Suprapubic skin (tissue), 4 donors: Measurements from ENCODE around the gene HLCS. TPM values are rescaled to one million over a fixed set of nuclear protein-coding genes. Genes with fewer than 3 reads are reported as not detected.

Experiments
- DNase-seq, 2 donors: peaks; one replicate each; pipeline ENCODE4 v3.0.0-alpha.2; 2019; ENCODE audit warnings: low spot score in 2 of 2
- H3K27ac ChIP-seq: fragments of 200-600 bp; sonication (generic); one replicate; pipeline ENCODE4 v1.5.1; 2019
- H3K27me3 ChIP-seq: fragments of 200-600 bp; sonication (generic); one replicate; pipeline ENCODE4 v1.5.1; 2019
- H3K36me3 ChIP-seq: fragments of 200-600 bp; sonication (generic); one replicate; pipeline ENCODE4 v1.5.1; 2019
- H3K4me1 ChIP-seq: fragments of 200-600 bp; sonication (generic); one replicate; pipeline ENCODE4 v1.5.1; 2019
- H3K4me3 ChIP-seq: fragments of 200-600 bp; sonication (generic); one replicate; pipeline ENCODE4 v1.5.1; 2019; ENCODE audit warnings: mild to moderate bottlenecking
- H3K9me3 ChIP-seq: fragments of 200-600 bp; sonication (generic); one replicate; pipeline ENCODE4 v1.5.1; 2019
- CTCF ChIP-seq, 2 donors: fragments of 200-600 bp in 1 of 2; fragments of 450-650 bp in 1 of 2; sonication (generic) in 1 of 2; IDR thresholded peaks; one replicate each; pipeline ENCODE4 v1.5.1; 2016 to 2019; ENCODE audit warnings: antibody characterized with exemption in 2 of 2, mild to moderate bottlenecking in 1 of 2, moderate library complexity in 1 of 2
- EP300 ChIP-seq: sonication (generic); formaldehyde crosslinking; IDR thresholded peaks from one replicate; pipeline ENCODE4 v1.6.1; 2017; ENCODE audit warnings: antibody characterized with exemption
- POLR2A ChIP-seq, 2 donors: fragments of 450-650 bp; IDR thresholded peaks; one replicate each; pipeline ENCODE4 v1.6.1; 2017; ENCODE audit warnings: antibody characterized with exemption in 2 of 2, mild to moderate bottlenecking in 2 of 2, moderate library complexity in 2 of 2
- POLR2AphosphoS5 ChIP-seq, 3 donors: sonication (generic); formaldehyde crosslinking; IDR thresholded peaks; one replicate each; pipeline ENCODE4 v1.6.1; 2017; ENCODE audit warnings: antibody characterized with exemption in 3 of 3
- WGBS: methylation state at CpG from one replicate; pipeline ENCODE4 v1.1.5; 2018; 5-methylcytosine and 5-hydroxymethylcytosine counted together
- total RNA-seq, 4 donors: library from RNA; depleted of rRNA; stranded (reverse); fragments of >200 nt; gene quantifications; one replicate each; pipeline ENCODE4 v1.1.0, GENCODE V29; 2016

HLCS gene
- total RNA-seq, 4 donors from 2014 or later = 8.4 to 16.1 (median 11.5) TPM

- H3K36me3 ChIP-seq = peaks cover 13% of the 10 kb centered on the region
- peaks cover 5% of the 10 kb centered on the region for H3K4me1 ChIP-seq
- H3K4me3 ChIP-seq = no peak overlapping the region
- no peak for TF ChIP-seq CTCF (IDR thresholded peaks at IDR 0.05)
- no peak for TF ChIP-seq POLR2A (IDR thresholded peaks at IDR 0.05)
- TF ChIP-seq EP300 = no peak
- no peak for TF ChIP-seq POLR2AphosphoS5 (IDR thresholded peaks at IDR 0.05)
- no peaks in the 10 kb centered on the region for H3K27me3 ChIP-seq
- DNase-seq = no peak
- H3K27ac ChIP-seq = no peak overlapping the region
- H3K9me3 ChIP-seq = no peaks in the 10 kb centered on the region
- WGBS = 79% methylated on average over 8 of the region's 8 CpGs
These were observed 1.4 kb downstream of the HLCS start for GRCh38 chr21:36964827-36965719.

- no peak for DNase-seq
- Histone ChIP-seq H3K27me3 (no peaks in the 10 kb centered on the region), H3K36me3 (peaks cover 14% of the 10 kb centered on the region), H3K4me1 (peaks cover 5% of the 10 kb centered on the region), H3K27ac (no peak overlapping the region), H3K4me3 (no peak overlapping the region), H3K9me3 (no peaks in the 10 kb centered on the region)
- no peak for TF ChIP-seq POLR2A (IDR thresholded peaks at IDR 0.05)
- TF ChIP-seq CTCF (IDR thresholded peaks at IDR 0.05) = no peak
- no peak for TF ChIP-seq EP300
- TF ChIP-seq POLR2AphosphoS5 (IDR thresholded peaks at IDR 0.05) = no peak
- 92% methylated on average over 4 of the region's 4 CpGs for WGBS
These were observed 2.1 kb downstream of the HLCS start for GRCh38 chr21:36964398-36964797.

GRCh38 chr21:36962098-36962780 is 4.2 kb downstream of the HLCS start:
- 90% methylated on average over 11 of the region's 11 CpGs for WGBS

GRCh38 chr21:36960676-36961284 is 5.7 kb downstream of the HLCS start:
- WGBS = 91% methylated on average over 8 of the region's 8 CpGs
- peaks cover 23% of the 10 kb centered on the region for H3K36me3 ChIP-seq
- TF ChIP-seq POLR2A (IDR thresholded peaks at IDR 0.05) (no peak), CTCF (IDR thresholded peaks at IDR 0.05) (no peak), POLR2AphosphoS5 (IDR thresholded peaks at IDR 0.05) (no peak), EP300 (no peak)

More at GRCh38 chr21:36962098-36962780, 4.2 kb downstream of the HLCS start:
- no peak overlapping the region for H3K27ac ChIP-seq
- peaks cover 19% of the 10 kb centered on the region for H3K36me3 ChIP-seq
- H3K27me3 ChIP-seq = no peaks in the 10 kb centered on the region
- no peak for DNase-seq
- no peak for TF ChIP-seq CTCF (IDR thresholded peaks at IDR 0.05)
- TF ChIP-seq EP300 = no peak
- no peak for TF ChIP-seq POLR2A (IDR thresholded peaks at IDR 0.05)
- TF ChIP-seq POLR2AphosphoS5 (IDR thresholded peaks at IDR 0.05) = no peak
- H3K9me3 ChIP-seq = no peaks in the 10 kb centered on the region
- H3K4me3 ChIP-seq = no peak overlapping the region
- peaks cover 5% of the 10 kb centered on the region for H3K4me1 ChIP-seq

More at GRCh38 chr21:36960676-36961284, 5.7 kb downstream of the HLCS start:
- Histone ChIP-seq H3K4me1 (peaks cover 2% of the 10 kb centered on the region), H3K9me3 (no peaks in the 10 kb centered on the region), H3K27ac (no peak overlapping the region), H3K4me3 (no peak overlapping the region), H3K27me3 (no peaks in the 10 kb centered on the region)
- DNase-seq = no peak
